Inferior parietal cortex (tissue), 1 donor: ENCODE data around the gene MIPOL1.

ENCODE experiments used
- DNase-seq: peaks from one replicate; pipeline ENCODE4 v3.0.0-alpha.2; 2016; ENCODE audit errors: extremely low spot score

Gene MIPOL1

GRCh38 chr14:37586797-37587130, 389.0 kb downstream of the MIPOL1 start:
- no peak for DNase-seq

GRCh38 chr14:37587131-37587803, 389.5 kb downstream of the MIPOL1 start:
- no peak for DNase-seq

GRCh38 chr14:37587881-37588666, 390.3 kb downstream of the MIPOL1 start:
- DNase-seq = no peak

GRCh38 chr14:37588667-37588955, 390.9 kb downstream of the MIPOL1 start:
- no peak for DNase-seq

GRCh38 chr14:37588956-37589714, 391.4 kb downstream of the MIPOL1 start:
- no peak for DNase-seq

- no peak for DNase-seq
Observed at GRCh38 chr14:37589715-37590427, 392.1 kb downstream of the MIPOL1 start.

- no peak for DNase-seq
Observed at GRCh38 chr14:37590428-37591139, 392.8 kb downstream of the MIPOL1 start.

GRCh38 chr14:37591311-37591940, 393.7 kb downstream of the MIPOL1 start:
- DNase-seq = no peak

GRCh38 chr14:37591941-37592481, 394.3 kb downstream of the MIPOL1 start:
- no peak for DNase-seq

GRCh38 chr14:37592482-37593408, 395.0 kb downstream of the MIPOL1 start:
- no peak for DNase-seq

GRCh38 chr14:37593511-37594237, 395.9 kb downstream of the MIPOL1 start:
- DNase-seq = no peak

GRCh38 chr14:37594238-37594970, 396.7 kb downstream of the MIPOL1 start:
- peak; percentile 39 for DNase-seq

- no peak for DNase-seq
Observed at GRCh38 chr14:37594971-37595808, 397.5 kb downstream of the MIPOL1 start, which contains the start of the genes FOXA1 and TTC6. TSS of gene FOXA1 (minus strand) at chr14:37595249. CDS start at chr14:37594972, 277 bp downstream. TSS of gene TTC6 (plus strand) at chr14:37595629. CDS start at chr14:37622065, 26,436 bp downstream.

GRCh38 chr14:37595809-37596621, 398.3 kb downstream of the MIPOL1 start:
- no peak for DNase-seq

- DNase-seq = no peak
Observed at GRCh38 chr14:37596790-37597472, 399.2 kb downstream of the MIPOL1 start.

GRCh38 chr14:37597538-37597913, 399.8 kb downstream of the MIPOL1 start:
- DNase-seq = no peak
